ENCODE data around the gene IL34. TPM values are rescaled to one million over a fixed set of nuclear protein-coding genes. Genes with fewer than 3 reads are reported as not detected.

The IL34 gene
- total RNA-seq, 3 donors from 2014 or later = 0.64 to 37.9 (median 7.5) TPM

- H3K36me3 ChIP-seq = no peaks in the 10 kb centered on the region
- H3K9me3 ChIP-seq = no peaks in the 10 kb centered on the region
- H3K27ac ChIP-seq = peak overlapping the region; percentile 92 to 93
- H3K27me3 ChIP-seq = no peaks in the 10 kb centered on the region
- H3K4me1 ChIP-seq = peaks cover 25 to 60% of the 10 kb centered on the region in 2 donors
- H3K4me3 ChIP-seq = no peak overlapping the region
- TF ChIP-seq CTCF (IDR thresholded peaks at IDR 0.05) (no peak), POLR2A (IDR thresholded peaks at IDR 0.05) (no peak), POLR2AphosphoS5 (IDR thresholded peaks at IDR 0.05) (no peak)
- intact Hi-C loops (cut with DNase I; ENCODE audit: low total_unique reads) = no loop called here
- no peak for DNase-seq (ENCODE audit: low spot score in 2 of 2)
Measured at GRCh38 chr16:70687102-70687511, 40.7 kb downstream of the IL34 start.

- H3K36me3 ChIP-seq = no peaks in the 10 kb centered on the region
- no peaks in the 10 kb centered on the region for H3K9me3 ChIP-seq
- no peak for TF ChIP-seq CTCF (IDR thresholded peaks at IDR 0.05)
- no peak for TF ChIP-seq POLR2A (IDR thresholded peaks at IDR 0.05)
- no peak for TF ChIP-seq POLR2AphosphoS5 (IDR thresholded peaks at IDR 0.05)
- peaks cover 25 to 55% of the 10 kb centered on the region in 2 donors for H3K4me1 ChIP-seq
- intact Hi-C loops (cut with DNase I; ENCODE audit: low total_unique reads) = no loop called here
- no peak overlapping the region for H3K4me3 ChIP-seq
- no peaks in the 10 kb centered on the region for H3K27me3 ChIP-seq
- H3K27ac ChIP-seq = peak overlapping the region; percentile 92 to 93
- no peak for DNase-seq (ENCODE audit: low spot score in 2 of 2)
Measured at GRCh38 chr16:70687671-70688245, 41.4 kb downstream of the IL34 start.

- intact Hi-C loops (cut with DNase I; ENCODE audit: low total_unique reads) = no loop called here
- Histone ChIP-seq H3K4me3 (no peak overlapping the region), H3K4me1 (peaks cover 23 to 53% of the 10 kb centered on the region in 2 donors), H3K9me3 (no peaks in the 10 kb centered on the region), H3K27me3 (no peaks in the 10 kb centered on the region), H3K27ac (peak overlapping the region; percentile 92 to 93), H3K36me3 (no peaks in the 10 kb centered on the region)
- TF ChIP-seq POLR2AphosphoS5 (IDR thresholded peaks at IDR 0.05) (no peak), POLR2A (IDR thresholded peaks at IDR 0.05) (no peak), CTCF (IDR thresholded peaks at IDR 0.05) (no peak)
- peak in 1 of 2 donors; percentile 76 for DNase-seq (ENCODE audit: low spot score in 2 of 2)
Measured at GRCh38 chr16:70688246-70688742, 41.9 kb downstream of the IL34 start.

GRCh38 chr16:70689035-70689969 lies 42.9 kb downstream of the IL34 start:
- H3K27me3 ChIP-seq = no peaks in the 10 kb centered on the region
- H3K27ac ChIP-seq = peak overlapping the region; percentile 92 to 93
- no peak overlapping the region for H3K4me3 ChIP-seq
- intact Hi-C loops (cut with DNase I; ENCODE audit: low total_unique reads) = no loop called here
- H3K4me1 ChIP-seq = peaks cover 22 to 53% of the 10 kb centered on the region in 2 donors
- no peak for TF ChIP-seq POLR2A (IDR thresholded peaks at IDR 0.05)
- no peak for TF ChIP-seq POLR2AphosphoS5 (IDR thresholded peaks at IDR 0.05)
- TF ChIP-seq CTCF (IDR thresholded peaks at IDR 0.05) = no peak
- DNase-seq (ENCODE audit: low spot score in 2 of 2) = no peak
- no peaks in the 10 kb centered on the region for H3K9me3 ChIP-seq
- H3K36me3 ChIP-seq = no peaks in the 10 kb centered on the region
